Activated CD8-positive, alpha-beta T cell treated with anti-CD3 and anti-CD28 coated beads for 36 hours (primary cell): ENCODE results near the gene PROK2. TPM values are rescaled to one million over a fixed set of nuclear protein-coding genes. Genes with fewer than 3 reads are reported as not detected.

Experiments used
- ATAC-seq: fragments of 200-7000 bp; cut with Tn5 transposase; one replicate; pipeline ENCODE4 v1.10.0; 2021; ENCODE audit warnings: mild to moderate bottlenecking, moderate library complexity
- CTCF ChIA-PET: fragments of 350-600 bp; sonication (Branson Sonifier 250); formaldehyde crosslinking; loops from one replicate; lab custom pipeline; 2021; ENCODE audit warnings: antibody characterized with exemption; lab: Charles Lee
- POLR2A ChIA-PET: fragments of 350-600 bp; sonication (Branson Sonifier 250); formaldehyde crosslinking; loops from one replicate; lab custom pipeline; 2021; ENCODE audit warnings: antibody characterized with exemption; lab: Charles Lee
- DNase-seq: peaks from one replicate; pipeline ENCODE4 v3.0.0-alpha.2; 2020
- H3K27ac Mint-ChIP-seq: one replicate; pipeline ENCODE4 v1.8.0; 2021; ENCODE audit warnings: mild to moderate bottlenecking, mixed read lengths
- H3K27me3 Mint-ChIP-seq: one replicate; pipeline ENCODE4 v1.8.0; 2021; ENCODE audit warnings: mixed read lengths
- H3K36me3 Mint-ChIP-seq: one replicate; pipeline ENCODE4 v1.8.0; 2021; ENCODE audit warnings: low read depth, mixed read lengths
- H3K4me1 Mint-ChIP-seq: one replicate; pipeline ENCODE4 v1.8.0; 2021; ENCODE audit warnings: low read depth, mixed read lengths
- H3K4me3 Mint-ChIP-seq: one replicate; pipeline ENCODE4 v1.8.0; 2021; ENCODE audit warnings: mild to moderate bottlenecking, moderate library complexity, mixed read lengths
- H3K9me3 Mint-ChIP-seq: one replicate; pipeline ENCODE4 v1.8.0; 2021; ENCODE audit warnings: mixed read lengths
- CTCF ChIP-seq: fragments of 200-600 bp; IDR thresholded peaks from one replicate; pipeline ENCODE4 v1.8.0; 2022; ENCODE audit warnings: antibody characterized with exemption, mild to moderate bottlenecking
- intact Hi-C: fragments of 100-400 bp; cut with micrococcal nuclease; formaldehyde crosslinking; loops from one replicate; pipeline ENCODE4 v1.10.0; 2022
- total RNA-seq, 2 experiments: library from RNA; stranded (reverse); gene quantifications; one replicate each; pipeline ENCODE4 v1.2.3, GENCODE V29; 2021

The PROK2 gene
- total RNA-seq, 2 experiments from 2014 or later: 0.27 to 0.34 TPM

- no peaks in the 10 kb centered on the region for H3K4me1 Mint-ChIP-seq
- DNase-seq: no peak
- POLR2A ChIA-PET: no interaction called here
- TF ChIP-seq CTCF: no peak
- no peaks in the 10 kb centered on the region for H3K9me3 Mint-ChIP-seq
- CTCF ChIA-PET: no interaction called here
- H3K36me3 Mint-ChIP-seq: no peaks in the 10 kb centered on the region
- ATAC-seq: no peak
- intact Hi-C loops: no loop called here
- no peak overlapping the region for H3K4me3 Mint-ChIP-seq
- no peak overlapping the region for H3K27ac Mint-ChIP-seq
- peaks cover 1% of the 10 kb centered on the region for H3K27me3 Mint-ChIP-seq
Observed at GRCh38 chr3:71816767-71817156, 31.8 kb upstream of the PROK2 start.

GRCh38 chr3:71815340-71816067 lies 30.6 kb upstream of the PROK2 start:
- Mint-ChIP-seq H3K4me1 (no peaks in the 10 kb centered on the region), H3K9me3 (no peaks in the 10 kb centered on the region), H3K27me3 (no peaks in the 10 kb centered on the region), H3K36me3 (no peaks in the 10 kb centered on the region), H3K27ac (no peak overlapping the region), H3K4me3 (no peak overlapping the region)
- intact Hi-C loops: no loop called here
- DNase-seq (no peak), ATAC-seq (no peak)
- ChIA-PET POLR2A (no interaction called here), CTCF (interaction anchor here (0.6 to 1.3 kb wide), 3 partner anchors 17 to 515 kb away, joined by 3 to 4 read pairs (median 3); no protein-coding TSS in a partner anchor)
- TF ChIP-seq CTCF: no peak

- Mint-ChIP-seq H3K36me3 (no peaks in the 10 kb centered on the region), H3K9me3 (no peaks in the 10 kb centered on the region), H3K27me3 (no peaks in the 10 kb centered on the region), H3K4me3 (no peak overlapping the region), H3K27ac (no peak overlapping the region), H3K4me1 (no peaks in the 10 kb centered on the region)
- ChIA-PET CTCF (no interaction called here), POLR2A (no interaction called here)
- DNase-seq (no peak), ATAC-seq (no peak)
- intact Hi-C loops: no loop called here
- no peak for TF ChIP-seq CTCF
Observed at GRCh38 chr3:71813704-71814103, 28.8 kb upstream of the PROK2 start.

- Mint-ChIP-seq H3K27ac (no peak overlapping the region), H3K9me3 (no peaks in the 10 kb centered on the region), H3K36me3 (no peaks in the 10 kb centered on the region), H3K4me3 (no peak overlapping the region), H3K27me3 (no peaks in the 10 kb centered on the region), H3K4me1 (no peaks in the 10 kb centered on the region)
- ATAC-seq (no peak), DNase-seq (no peak)
- ChIA-PET POLR2A (no interaction called here), CTCF (no interaction called here)
- TF ChIP-seq CTCF: no peak
- intact Hi-C loops: no loop called here
Observed at GRCh38 chr3:71813073-71813472, 28.1 kb upstream of the PROK2 start.

- no peak overlapping the region for H3K27ac Mint-ChIP-seq
- ChIA-PET CTCF (no interaction called here), POLR2A (no interaction called here)
- intact Hi-C loops: no loop called here
- ATAC-seq (no peak), DNase-seq (no peak)
- no peaks in the 10 kb centered on the region for H3K36me3 Mint-ChIP-seq
- no peak overlapping the region for H3K4me3 Mint-ChIP-seq
- H3K9me3 Mint-ChIP-seq: no peaks in the 10 kb centered on the region
- peaks cover 3% of the 10 kb centered on the region for H3K27me3 Mint-ChIP-seq
- H3K4me1 Mint-ChIP-seq: no peaks in the 10 kb centered on the region
- TF ChIP-seq CTCF: no peak
Observed at GRCh38 chr3:71810056-71810455, 25.1 kb upstream of the PROK2 start.
